ENCODE results near the gene RAD51C. TPM values are rescaled to one million over a fixed set of nuclear protein-coding genes. Genes with fewer than 3 reads are reported as not detected.
"Not testable (repeated sequence)": the region's sequence is repeated elsewhere in the genome, so short reads cannot be mapped to it uniquely, and the experiment has no call there.

Gene RAD51C
- polyA plus RNA-seq, 1 donor (not counting 4 experiments of a cell fraction or from before 2014, with no cell fraction given), result 41.8 TPM

GRCh38 chr17:58684003-58684402, 8.4 kb upstream of the RAD51C start:
- Histone ChIP-seq H3K4me1 (ENCODE audit: control insufficient read depth, extremely low read depth, insufficient read depth, low read length) (no peaks in the 10 kb centered on the region), H3K36me3 (ENCODE audit: control insufficient read depth in 2 of 2, extremely low read depth in 1 of 2, insufficient read depth in 2 of 2, low read length in 2 of 2) (no peaks in the 10 kb centered on the region), H3K27me3 (ENCODE audit: control insufficient read depth, extremely low read depth, insufficient read depth, low read length) (no peaks in the 10 kb centered on the region), H3K79me2 (ENCODE audit: control insufficient read depth, insufficient read depth, low read length) (no peaks in the 10 kb centered on the region), H3K4me3 (ENCODE audit: control insufficient read depth in 2 of 3, extremely low read depth in 1 of 3, insufficient read depth in 2 of 3, low read depth in 1 of 3, low read length in 3 of 3) (no peak overlapping the region), H3K9me3 (ENCODE audit: control insufficient read depth, low read depth, low read length) (no peaks in the 10 kb centered on the region), H3K9me1 (ENCODE audit: control insufficient read depth, extremely low read depth, insufficient read depth, low read length) (no peaks in the 10 kb centered on the region), H4K20me1 (ENCODE audit: control insufficient read depth, extremely low read depth, insufficient read depth, low read length) (no peaks in the 10 kb centered on the region), H3K4me2 (ENCODE audit: control insufficient read depth, extremely low read depth, insufficient read depth, low read depth, low read length) (no peak overlapping the region), H2AFZ (ENCODE audit: control insufficient read depth, low read length) (no peak overlapping the region), H3K27ac (ENCODE audit: control insufficient read depth, insufficient read depth, low read length) (no peak overlapping the region), H3K9ac (ENCODE audit: control insufficient read depth, extremely low read depth, insufficient read depth, low read length) (no peak overlapping the region)
- FAIRE-seq, result no peak
- TF ChIP-seq EZH2 (IDR thresholded peaks at IDR 0.05; ENCODE audit: low read length), result no peak
- TF ChIP-seq, protein P1, sequence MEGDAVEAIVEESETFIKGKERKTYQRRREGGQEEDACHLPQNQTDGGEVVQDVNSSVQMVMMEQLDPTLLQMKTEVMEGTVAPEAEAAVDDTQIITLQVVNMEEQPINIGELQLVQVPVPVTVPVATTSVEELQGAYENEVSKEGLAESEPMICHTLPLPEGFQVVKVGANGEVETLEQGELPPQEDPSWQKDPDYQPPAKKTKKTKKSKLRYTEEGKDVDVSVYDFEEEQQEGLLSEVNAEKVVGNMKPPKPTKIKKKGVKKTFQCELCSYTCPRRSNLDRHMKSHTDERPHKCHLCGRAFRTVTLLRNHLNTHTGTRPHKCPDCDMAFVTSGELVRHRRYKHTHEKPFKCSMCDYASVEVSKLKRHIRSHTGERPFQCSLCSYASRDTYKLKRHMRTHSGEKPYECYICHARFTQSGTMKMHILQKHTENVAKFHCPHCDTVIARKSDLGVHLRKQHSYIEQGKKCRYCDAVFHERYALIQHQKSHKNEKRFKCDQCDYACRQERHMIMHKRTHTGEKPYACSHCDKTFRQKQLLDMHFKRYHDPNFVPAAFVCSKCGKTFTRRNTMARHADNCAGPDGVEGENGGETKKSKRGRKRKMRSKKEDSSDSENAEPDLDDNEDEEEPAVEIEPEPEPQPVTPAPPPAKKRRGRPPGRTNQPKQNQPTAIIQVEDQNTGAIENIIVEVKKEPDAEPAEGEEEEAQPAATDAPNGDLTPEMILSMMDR (optimal IDR thresholded peaks at IDR 0.05 in 1 of 3, IDR thresholded peaks at IDR 0.05 in 1 of 3, conservative IDR thresholded peaks at IDR 0.05 in 1 of 3; ENCODE audit: extremely low read depth in 1 of 3, insufficient read depth in 2 of 3, low read length in 3 of 3), result no peak
- dilution Hi-C loops (cut with MboI; ENCODE audit: extremely low pct_ligation_motif_present, low sequenced_read_pairs), result no loop called here
- no peak for DNase-seq (ENCODE audit: low read depth, low spot score)

- H4K20me1 ChIP-seq (ENCODE audit: control insufficient read depth, extremely low read depth, insufficient read depth, low read length); H2AFZ ChIP-seq (ENCODE audit: control insufficient read depth, low read length); H3K36me3 ChIP-seq (ENCODE audit: control insufficient read depth in 2 of 2, extremely low read depth in 1 of 2, insufficient read depth in 2 of 2, low read length in 2 of 2); H3K79me2 ChIP-seq (ENCODE audit: control insufficient read depth, insufficient read depth, low read length); H3K9me3 ChIP-seq (ENCODE audit: control insufficient read depth, low read depth, low read length); H3K27me3 ChIP-seq (ENCODE audit: control insufficient read depth, extremely low read depth, insufficient read depth, low read length); DNase-seq (ENCODE audit: low read depth, low spot score); H3K4me3 ChIP-seq (ENCODE audit: control insufficient read depth in 2 of 3, extremely low read depth in 1 of 3, insufficient read depth in 2 of 3, low read depth in 1 of 3, low read length in 3 of 3); dilution Hi-C loops (cut with MboI; ENCODE audit: extremely low pct_ligation_motif_present, low sequenced_read_pairs); H3K9ac ChIP-seq (ENCODE audit: control insufficient read depth, extremely low read depth, insufficient read depth, low read length); H3K27ac ChIP-seq (ENCODE audit: control insufficient read depth, insufficient read depth, low read length); H3K4me1 ChIP-seq (ENCODE audit: control insufficient read depth, extremely low read depth, insufficient read depth, low read length); H3K9me1 ChIP-seq (ENCODE audit: control insufficient read depth, extremely low read depth, insufficient read depth, low read length); H3K4me2 ChIP-seq (ENCODE audit: control insufficient read depth, extremely low read depth, insufficient read depth, low read depth, low read length); FAIRE-seq: not testable (repeated sequence)
Observed at GRCh38 chr17:58684462-58684861, 7.9 kb upstream of the RAD51C start.

GRCh38 chr17:58686980-58687379, 5.4 kb upstream of the RAD51C start:
- Histone ChIP-seq H4K20me1 (ENCODE audit: control insufficient read depth, extremely low read depth, insufficient read depth, low read length) (no peaks in the 10 kb centered on the region), H3K36me3 (ENCODE audit: control insufficient read depth in 2 of 2, extremely low read depth in 1 of 2, insufficient read depth in 2 of 2, low read length in 2 of 2) (no peaks in the 10 kb centered on the region), H3K4me3 (ENCODE audit: control insufficient read depth in 2 of 3, extremely low read depth in 1 of 3, insufficient read depth in 2 of 3, low read depth in 1 of 3, low read length in 3 of 3) (no peak overlapping the region), H3K9me3 (ENCODE audit: control insufficient read depth, low read depth, low read length) (no peaks in the 10 kb centered on the region), H3K9me1 (ENCODE audit: control insufficient read depth, extremely low read depth, insufficient read depth, low read length) (no peaks in the 10 kb centered on the region), H3K4me2 (ENCODE audit: control insufficient read depth, extremely low read depth, insufficient read depth, low read depth, low read length) (no peak overlapping the region), H3K27me3 (ENCODE audit: control insufficient read depth, extremely low read depth, insufficient read depth, low read length) (no peaks in the 10 kb centered on the region), H3K79me2 (ENCODE audit: control insufficient read depth, insufficient read depth, low read length) (no peaks in the 10 kb centered on the region), H2AFZ (ENCODE audit: control insufficient read depth, low read length) (no peak overlapping the region), H3K27ac (ENCODE audit: control insufficient read depth, insufficient read depth, low read length) (no peak overlapping the region), H3K4me1 (ENCODE audit: control insufficient read depth, extremely low read depth, insufficient read depth, low read length) (no peaks in the 10 kb centered on the region), H3K9ac (ENCODE audit: control insufficient read depth, extremely low read depth, insufficient read depth, low read length) (no peak overlapping the region)
- FAIRE-seq (no peak), DNase-seq (ENCODE audit: low read depth, low spot score) (no peak)
- dilution Hi-C loops (cut with MboI; ENCODE audit: extremely low pct_ligation_motif_present, low sequenced_read_pairs), result no loop called here
- TF ChIP-seq, protein P1 (optimal IDR thresholded peaks at IDR 0.05 in 1 of 3, IDR thresholded peaks at IDR 0.05 in 1 of 3, conservative IDR thresholded peaks at IDR 0.05 in 1 of 3; ENCODE audit: extremely low read depth in 1 of 3, insufficient read depth in 2 of 3, low read length in 3 of 3), result no peak
